Esophagus muscularis mucosa (tissue), 3 donors: Measurements from ENCODE around the gene KDM5B.

Source experiments
- EP300 ChIP-seq: sonication (generic); formaldehyde crosslinking; IDR thresholded peaks from one replicate; pipeline ENCODE4 v1.6.1; 2017; ENCODE audit warnings: antibody characterized with exemption
- TF ChIP-seq, protein P1 (sequence below), 3 experiments: fragments of 200-600 bp in 2 of 3; fragments of 450-650 bp in 1 of 3; sonication (generic) in 2 of 3; IDR thresholded peaks; one replicate each; pipeline ENCODE4 v1.5.1; 2017 to 2019; ENCODE audit warnings: antibody characterized with exemption in 3 of 3, mild to moderate bottlenecking in 2 of 3, moderate library complexity in 1 of 3

- TF ChIP-seq EP300, result no peak
- TF ChIP-seq, protein P1, sequence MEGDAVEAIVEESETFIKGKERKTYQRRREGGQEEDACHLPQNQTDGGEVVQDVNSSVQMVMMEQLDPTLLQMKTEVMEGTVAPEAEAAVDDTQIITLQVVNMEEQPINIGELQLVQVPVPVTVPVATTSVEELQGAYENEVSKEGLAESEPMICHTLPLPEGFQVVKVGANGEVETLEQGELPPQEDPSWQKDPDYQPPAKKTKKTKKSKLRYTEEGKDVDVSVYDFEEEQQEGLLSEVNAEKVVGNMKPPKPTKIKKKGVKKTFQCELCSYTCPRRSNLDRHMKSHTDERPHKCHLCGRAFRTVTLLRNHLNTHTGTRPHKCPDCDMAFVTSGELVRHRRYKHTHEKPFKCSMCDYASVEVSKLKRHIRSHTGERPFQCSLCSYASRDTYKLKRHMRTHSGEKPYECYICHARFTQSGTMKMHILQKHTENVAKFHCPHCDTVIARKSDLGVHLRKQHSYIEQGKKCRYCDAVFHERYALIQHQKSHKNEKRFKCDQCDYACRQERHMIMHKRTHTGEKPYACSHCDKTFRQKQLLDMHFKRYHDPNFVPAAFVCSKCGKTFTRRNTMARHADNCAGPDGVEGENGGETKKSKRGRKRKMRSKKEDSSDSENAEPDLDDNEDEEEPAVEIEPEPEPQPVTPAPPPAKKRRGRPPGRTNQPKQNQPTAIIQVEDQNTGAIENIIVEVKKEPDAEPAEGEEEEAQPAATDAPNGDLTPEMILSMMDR (IDR thresholded peaks at IDR 0.05), result no peak
These were observed 6.2 kb downstream of the KDM5B start for GRCh38 chr1:202802034-202802433.
